T-helper 9 cell (primary cell): ENCODE data around the gene MAOB.
"Not testable (repeated sequence)": the region's sequence is repeated elsewhere in the genome, so short reads cannot be mapped to it uniquely, and the experiment has no call there.

ENCODE experiments used
- DNase-seq: peaks from one replicate; pipeline ENCODE4 v3.0.0-alpha.2; 2020
- total RNA-seq, 2 donors: gene quantifications; one replicate each; lab custom pipeline; 2026; lab: John Stamatoyannopoulos, UW

MAOB gene
- 0 reads per million in 2 donors for total RNA-seq

GRCh38 chrX:43882294-43882681 is at the start of gene MAOB:
MAOB (minus strand) TSS chrX:43882450; CDS start chrX:43882299, 151 bp downstream.
- no peak for DNase-seq

GRCh38 chrX:43922032-43922431 is 39.8 kb upstream of the MAOB start:
- not testable (repeated sequence) for DNase-seq

- not testable (repeated sequence) for DNase-seq
Measured at GRCh38 chrX:43910772-43911171, 28.5 kb upstream of the MAOB start.

GRCh38 chrX:43910012-43910411 is 27.8 kb upstream of the MAOB start:
- no peak for DNase-seq

GRCh38 chrX:43909141-43909540 is 26.9 kb upstream of the MAOB start:
- DNase-seq = no peak

- no peak for DNase-seq
Measured at GRCh38 chrX:43899878-43900815, 17.9 kb upstream of the MAOB start.

GRCh38 chrX:43898406-43899035 is 16.3 kb upstream of the MAOB start:
- no peak for DNase-seq

- DNase-seq = no peak
Measured at GRCh38 chrX:43897290-43897689, 15.0 kb upstream of the MAOB start.

GRCh38 chrX:43892336-43892870 is 10.2 kb upstream of the MAOB start:
- no peak for DNase-seq

- no peak for DNase-seq
Measured at GRCh38 chrX:43885617-43886016, 3.4 kb upstream of the MAOB start.

GRCh38 chrX:43881410-43882293 is 598 bp downstream of the MAOB start:
- no peak for DNase-seq

GRCh38 chrX:43880425-43880824 is 1.8 kb downstream of the MAOB start:
- no peak for DNase-seq

- DNase-seq = no peak
Measured at GRCh38 chrX:43878906-43879526, 3.2 kb downstream of the MAOB start.

- no peak for DNase-seq
Measured at GRCh38 chrX:43876680-43877079, 5.6 kb downstream of the MAOB start.

GRCh38 chrX:43870758-43871419 is 11.4 kb downstream of the MAOB start:
- DNase-seq = no peak

GRCh38 chrX:43870011-43870410 is 12.2 kb downstream of the MAOB start:
- no peak for DNase-seq

- no peak for DNase-seq
Measured at GRCh38 chrX:43868791-43869190, 13.5 kb downstream of the MAOB start.

GRCh38 chrX:43866423-43866822 is 15.8 kb downstream of the MAOB start:
- no peak for DNase-seq

- DNase-seq = no peak
Measured at GRCh38 chrX:43865791-43866190, 16.5 kb downstream of the MAOB start.

GRCh38 chrX:43862434-43862833 is 19.8 kb downstream of the MAOB start:
- no peak for DNase-seq

- no peak for DNase-seq
Measured at GRCh38 chrX:43861750-43862149, 20.5 kb downstream of the MAOB start.
